GM12892 (cell line): ENCODE data around the gene TEF.

Experiments
- POLR2A ChIP-seq: IDR thresholded peaks from 2 replicates; pipeline ENCODE4 v1.6.1; 2011; ENCODE audit warnings: low read depth, low read length, control low read depth
- POLR2AphosphoS5 ChIP-seq: IDR thresholded peaks from 2 replicates; pipeline ENCODE4 v1.6.1; 2011; ENCODE audit warnings: low read depth, low read length, control low read depth
- TAF1 ChIP-seq: IDR thresholded peaks from 2 replicates; pipeline ENCODE4 v1.6.1; 2011; ENCODE audit warnings: low read depth, mild to moderate bottlenecking, control low read depth, low read length, borderline replicate concordance

- TF ChIP-seq POLR2A (no peak), POLR2AphosphoS5 (no peak), TAF1 (peak; percentile 72)
Measured at GRCh38 chr22:41447435-41448188, 65.9 kb downstream of the TEF start.
